ENCODE data around the gene HPCAL4. TPM values are rescaled to one million over a fixed set of nuclear protein-coding genes. Genes with fewer than 3 reads are reported as not detected.

Gene HPCAL4
- total RNA-seq, 1 donor from 2014 or later = under 0.01 TPM

DNA sequence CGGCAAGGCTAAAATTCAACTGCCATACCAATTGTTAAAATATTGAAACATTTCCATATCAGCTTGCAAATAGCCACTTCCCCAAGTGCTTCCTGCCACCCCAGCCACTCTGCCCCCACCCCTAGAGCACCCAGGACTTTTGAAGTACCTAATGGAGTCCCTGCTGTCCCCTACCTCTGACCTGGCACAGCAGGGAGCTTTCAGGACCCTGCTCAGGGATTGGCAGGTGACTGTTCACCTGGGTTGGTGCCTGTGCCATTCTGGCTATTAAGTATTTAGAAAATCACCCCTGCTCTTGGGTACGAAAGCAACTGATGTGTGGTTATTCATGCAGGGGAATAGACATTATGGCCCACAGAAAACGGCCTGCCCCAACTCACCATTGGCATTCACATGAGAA lies 9.1 kb upstream of the HPCAL4 start:
- no peak for DNase-seq

DNA sequence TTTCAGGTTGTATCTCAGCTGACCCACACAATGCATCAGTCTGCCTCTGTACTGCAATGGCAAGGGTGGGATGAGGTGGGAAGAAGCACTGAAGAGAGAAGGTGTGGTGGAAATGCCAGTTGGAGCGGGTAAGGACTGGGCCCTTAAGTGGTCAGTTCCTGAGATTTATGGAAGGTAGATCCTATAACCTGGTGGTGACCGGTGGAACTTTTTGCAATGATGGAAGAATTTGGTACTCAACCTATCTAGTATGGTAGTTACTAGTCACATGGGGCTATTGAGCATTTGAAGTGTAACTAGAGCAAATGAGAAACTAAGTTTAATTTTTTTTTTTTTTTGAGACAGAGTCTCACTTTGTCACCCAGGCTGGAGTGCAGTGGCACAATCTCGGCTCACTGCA lies 8.2 kb upstream of the HPCAL4 start:
- DNase-seq = no peak

DNA sequence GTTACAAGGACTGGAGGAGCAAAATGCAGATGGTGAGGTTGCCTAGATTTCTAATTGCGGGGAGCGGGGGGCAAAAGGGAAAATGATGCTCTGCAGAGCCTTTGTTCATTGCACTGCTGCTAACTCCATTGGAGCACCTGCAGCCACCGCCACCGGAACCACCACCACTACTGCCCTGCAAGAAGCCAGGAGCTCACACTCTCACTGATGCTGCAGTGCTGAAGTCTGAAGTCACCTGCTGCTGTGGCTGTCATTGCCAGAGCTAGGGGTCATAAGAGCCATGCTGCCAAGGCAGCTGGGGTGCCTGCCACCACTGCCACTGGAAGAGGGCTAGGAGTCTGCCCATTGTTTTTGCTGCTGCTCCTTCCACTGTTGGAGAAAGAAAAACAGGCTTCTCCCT lies 7.3 kb upstream of the HPCAL4 start:
- DNase-seq = no peak

DNA sequence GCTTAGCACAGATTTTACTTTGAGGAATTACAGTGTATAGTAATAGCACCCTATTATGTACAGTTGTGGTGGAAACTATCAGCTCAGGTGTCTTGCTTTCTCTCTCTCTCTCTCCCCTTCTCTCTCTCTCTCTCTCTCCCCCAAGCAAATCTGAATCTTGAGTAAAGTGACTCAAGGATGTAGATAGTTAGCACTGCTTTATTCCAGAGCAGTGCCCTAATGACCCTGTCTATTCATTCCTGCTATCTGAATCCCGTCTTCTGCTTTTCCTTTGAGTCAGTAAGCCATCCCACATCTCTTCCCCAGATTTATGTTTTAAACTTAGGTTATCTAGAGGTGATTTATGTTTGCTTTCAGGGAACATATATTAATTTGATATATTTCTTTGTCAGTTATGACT lies 5.2 kb upstream of the HPCAL4 start:
- no peak for DNase-seq

DNA sequence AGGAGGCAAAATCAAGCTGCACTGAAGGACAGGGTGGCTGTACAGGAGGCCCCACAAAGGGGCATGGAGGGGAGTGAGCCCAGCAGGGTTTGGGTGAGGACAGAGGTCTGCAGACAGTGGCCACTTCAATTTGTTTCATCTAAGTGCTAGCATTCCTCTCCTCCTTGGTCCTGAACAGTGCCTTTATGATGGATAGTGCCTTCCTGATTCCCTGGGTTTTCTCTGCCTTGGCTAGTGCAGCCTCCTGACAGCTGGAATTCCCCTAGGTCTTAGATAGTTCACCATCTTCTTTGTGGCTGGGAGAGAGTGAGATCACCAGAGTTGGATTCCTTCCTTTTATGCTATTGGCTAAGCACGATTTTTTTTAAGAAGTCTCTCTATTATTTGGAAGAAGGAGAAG lies 3.8 kb upstream of the HPCAL4 start:
- no peak for DNase-seq

DNA sequence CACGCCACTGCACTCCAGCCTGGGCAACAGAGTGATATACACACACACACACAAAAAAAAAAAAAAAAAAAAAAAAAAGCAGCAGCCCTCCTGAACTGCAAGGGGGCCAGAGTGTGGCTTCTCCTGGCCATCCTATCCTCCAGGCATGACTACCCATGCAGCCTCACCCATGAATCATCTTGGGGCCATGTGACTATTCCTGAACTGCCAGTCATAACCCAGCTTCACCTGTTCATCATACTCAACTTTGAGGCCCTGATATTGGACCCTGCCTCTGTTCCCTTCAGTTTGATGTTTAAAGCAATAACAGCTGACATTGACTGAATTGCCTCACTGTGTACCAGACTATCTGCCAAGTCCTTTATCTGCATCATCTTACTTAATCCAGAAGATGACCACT lies 2.8 kb upstream of the HPCAL4 start:
- no peak for DNase-seq

DNA sequence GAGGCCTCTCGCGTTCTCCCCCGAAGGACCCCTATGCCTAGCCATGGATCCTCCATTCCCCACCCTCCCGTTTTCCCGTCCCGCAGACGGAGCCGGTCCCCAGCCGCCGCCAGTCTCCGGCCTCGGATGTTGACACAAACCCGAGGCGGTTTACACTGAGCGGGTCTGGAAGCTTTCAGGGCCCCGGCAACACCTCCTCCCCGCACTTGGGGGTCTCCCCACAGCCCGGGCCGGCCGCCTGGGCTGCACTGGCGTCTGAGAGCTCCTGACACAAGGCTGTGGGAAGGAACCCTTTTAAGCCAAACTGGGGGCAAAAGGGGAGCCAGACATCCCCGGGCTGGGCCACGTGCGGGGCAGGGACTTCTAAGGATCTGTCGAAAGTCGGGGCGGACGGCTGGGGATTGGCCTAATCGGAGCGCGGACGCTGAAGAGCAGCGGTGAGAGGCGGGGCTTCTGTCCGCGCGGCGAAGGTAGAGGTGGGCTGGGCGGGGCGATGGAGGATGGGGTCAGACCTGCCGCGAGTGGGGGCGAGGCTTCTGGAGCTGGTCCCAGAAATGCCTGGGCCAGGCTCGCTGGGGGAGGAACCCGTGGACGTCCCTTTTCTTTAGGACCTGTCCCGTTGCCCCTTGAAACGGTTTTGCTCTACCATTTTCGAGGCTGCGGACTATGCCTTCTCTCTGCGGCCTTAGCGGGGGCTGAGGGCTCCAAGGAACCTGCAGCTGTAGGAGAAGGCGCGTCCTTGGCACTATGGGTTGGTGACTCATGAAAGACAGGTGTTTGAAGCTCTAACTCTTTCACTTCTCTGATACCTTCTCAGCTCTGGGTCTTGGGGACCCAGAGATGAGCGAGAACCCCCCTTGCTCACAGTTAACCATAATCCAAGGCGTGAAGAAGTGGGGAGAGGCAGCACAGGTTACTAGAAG lies 1.2 kb upstream of the HPCAL4 start:
- DNase-seq = no peak

DNA sequence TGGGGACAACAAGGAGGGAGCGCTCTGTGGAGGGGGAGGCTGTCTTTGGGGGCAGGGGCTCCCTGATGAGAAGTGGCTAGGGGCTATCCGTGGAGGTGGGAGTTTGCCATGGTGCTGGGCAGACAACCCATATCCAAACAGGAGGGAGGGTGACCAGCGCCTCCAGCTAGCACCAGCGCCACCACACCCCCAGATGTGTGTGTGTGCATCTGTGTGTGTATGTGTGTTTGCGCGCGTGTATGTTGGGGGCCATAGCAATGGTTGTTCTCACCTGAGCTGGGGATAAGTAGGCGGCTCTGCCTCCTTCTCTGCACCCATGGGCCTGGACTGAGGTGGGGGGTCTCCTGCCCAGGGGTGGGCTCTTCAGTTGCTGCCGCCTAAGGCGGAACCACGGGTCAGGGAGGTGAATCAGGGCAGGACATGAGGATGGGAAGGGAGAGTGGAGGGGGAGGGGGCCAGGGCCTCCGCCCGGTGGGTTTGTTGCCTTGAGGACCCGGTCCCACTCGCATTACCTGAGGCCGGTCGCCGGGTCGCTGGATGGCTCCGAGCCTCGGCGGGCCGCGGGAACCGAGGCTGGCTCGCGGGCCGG lies 345 bp downstream of the HPCAL4 start:
- no peak for DNase-seq

DNA sequence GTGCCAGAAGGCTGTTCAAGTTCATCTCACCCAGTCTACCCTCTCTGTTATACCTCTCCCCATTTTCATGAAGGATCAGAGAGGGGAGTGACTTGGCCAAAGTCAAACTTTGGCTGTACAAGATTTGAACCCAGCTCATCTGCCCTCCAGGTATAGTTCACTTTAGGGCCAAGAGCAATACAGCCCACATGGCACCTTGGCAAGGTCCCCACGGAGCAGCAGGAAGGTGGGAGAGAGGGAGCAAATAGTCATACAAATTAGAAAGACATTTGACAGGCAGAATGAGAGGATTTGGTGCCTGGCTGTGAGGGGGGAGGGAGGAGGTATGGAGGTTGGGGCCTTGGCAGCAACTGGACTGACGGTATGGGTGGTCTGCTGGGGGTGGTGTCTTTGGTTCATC lies 1.0 kb downstream of the HPCAL4 start:
- no peak for DNase-seq

DNA sequence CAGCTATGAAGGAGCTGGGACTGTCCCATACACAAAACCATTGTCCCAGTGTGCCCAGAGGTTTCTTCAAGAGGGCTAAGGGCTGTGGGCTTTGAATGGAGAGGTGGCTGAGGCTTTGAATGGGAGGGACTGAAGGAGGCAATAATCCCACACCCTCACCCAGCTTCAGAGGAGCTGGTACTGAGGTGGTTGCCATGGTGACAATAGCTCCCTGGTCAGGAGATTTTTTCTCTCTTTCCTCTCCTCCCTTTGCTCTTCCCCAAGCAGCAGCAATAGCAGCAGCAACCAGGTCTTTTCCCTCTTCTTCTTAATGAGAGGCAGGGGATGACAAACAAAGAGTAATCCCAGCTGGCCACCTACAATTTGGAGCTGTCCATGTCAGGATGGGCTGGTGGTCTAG lies 1.6 kb downstream of the HPCAL4 start:
- no peak for DNase-seq

DNA sequence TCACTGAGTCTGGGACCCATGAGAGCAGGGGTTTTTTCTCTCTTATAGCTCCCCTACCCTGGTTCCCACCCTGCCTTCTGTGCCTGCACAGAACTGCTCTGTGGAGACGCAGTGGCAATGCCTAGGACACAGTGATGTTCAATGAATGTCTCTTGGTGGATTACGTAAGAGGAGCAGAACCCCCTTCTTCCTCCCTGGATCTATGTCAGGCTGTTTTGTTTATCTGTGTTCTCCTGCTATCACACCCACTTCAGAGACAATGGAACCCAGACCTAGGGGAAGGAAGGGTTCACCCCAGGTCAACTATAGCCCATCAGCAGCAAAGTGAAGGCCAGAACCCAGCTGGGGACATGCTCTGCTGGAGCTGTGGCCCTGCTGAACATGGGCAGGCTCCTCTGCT lies 2.0 kb downstream of the HPCAL4 start:
- DNase-seq = no peak

DNA sequence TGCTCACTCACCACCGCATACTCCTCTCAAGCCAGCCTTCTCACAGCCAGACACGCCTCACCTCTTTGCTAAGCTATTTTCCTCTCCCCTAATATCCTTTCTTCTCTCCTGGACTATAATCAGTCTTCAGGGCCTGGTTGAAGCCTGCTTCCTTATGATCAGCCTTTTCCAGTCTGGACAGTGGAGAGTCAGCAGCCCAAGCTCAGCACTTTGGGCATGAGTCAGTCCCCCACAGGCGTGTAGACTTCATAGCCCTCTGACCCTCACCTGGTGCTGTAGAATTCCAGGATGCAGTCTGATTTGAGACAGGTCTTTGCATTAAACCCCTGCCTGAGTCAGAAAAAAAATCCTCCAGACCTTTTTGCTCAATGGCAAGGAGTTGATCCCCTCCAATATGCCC lies 2.5 kb downstream of the HPCAL4 start:
- DNase-seq = no peak

DNA sequence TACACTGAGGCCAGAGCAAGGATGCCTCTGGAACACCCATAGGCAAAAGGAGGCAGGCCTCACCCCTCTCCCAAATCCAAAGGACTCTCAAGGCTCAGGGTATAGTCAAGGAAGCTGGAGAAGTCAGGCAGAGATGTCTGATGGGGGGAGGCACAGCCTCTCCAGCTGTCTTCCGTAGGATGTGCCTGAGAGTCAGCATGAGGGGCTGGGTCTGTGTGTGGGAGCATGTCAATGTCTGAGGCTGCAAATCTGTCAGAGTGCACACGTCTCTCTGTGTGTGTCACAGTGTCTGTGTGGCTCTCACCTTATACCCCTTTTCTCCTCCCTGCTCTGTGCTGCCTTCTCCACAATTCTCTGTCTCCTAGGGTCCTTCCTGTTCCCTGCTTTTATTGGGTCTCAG lies 4.0 kb downstream of the HPCAL4 start:
- no peak for DNase-seq

DNA sequence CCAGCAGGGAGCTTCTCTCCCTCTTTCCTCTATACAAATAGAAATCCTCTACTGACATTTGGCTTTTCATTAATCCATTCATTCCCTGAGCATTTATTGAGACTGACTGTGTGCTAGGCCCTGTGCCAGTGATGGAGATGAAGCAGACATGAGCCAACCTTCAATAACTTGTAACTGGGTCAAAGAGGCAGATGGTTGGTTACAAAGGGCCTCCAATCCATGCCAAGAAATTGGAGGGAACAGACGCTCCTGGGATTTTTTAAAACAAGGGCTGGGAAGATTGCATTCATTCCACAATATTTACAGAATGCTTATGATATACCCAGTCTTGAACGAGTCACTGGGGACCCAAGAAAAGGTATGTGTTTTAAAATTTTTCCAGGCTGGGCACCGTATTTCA lies 6.2 kb downstream of the HPCAL4 start:
- DNase-seq = no peak

DNA sequence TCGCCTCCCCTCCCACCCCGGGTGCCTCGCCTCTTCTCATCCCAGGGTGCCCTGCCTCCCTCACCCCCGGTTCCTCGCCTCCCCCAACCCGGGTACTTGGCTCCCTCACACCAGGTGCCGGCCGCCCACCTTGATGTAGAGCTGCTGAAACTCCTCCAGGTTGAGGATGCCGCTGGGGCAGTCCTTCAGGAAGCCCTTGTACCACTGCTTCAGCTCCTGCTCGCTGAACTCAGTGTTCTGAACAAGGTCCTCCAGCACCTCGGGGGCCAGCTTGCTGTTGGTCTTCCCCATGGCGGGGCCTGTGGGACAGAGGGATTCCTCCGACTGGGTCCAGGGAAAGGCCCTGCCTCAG lies 6.9 kb downstream of the HPCAL4 start:
- no peak for DNase-seq

DNA sequence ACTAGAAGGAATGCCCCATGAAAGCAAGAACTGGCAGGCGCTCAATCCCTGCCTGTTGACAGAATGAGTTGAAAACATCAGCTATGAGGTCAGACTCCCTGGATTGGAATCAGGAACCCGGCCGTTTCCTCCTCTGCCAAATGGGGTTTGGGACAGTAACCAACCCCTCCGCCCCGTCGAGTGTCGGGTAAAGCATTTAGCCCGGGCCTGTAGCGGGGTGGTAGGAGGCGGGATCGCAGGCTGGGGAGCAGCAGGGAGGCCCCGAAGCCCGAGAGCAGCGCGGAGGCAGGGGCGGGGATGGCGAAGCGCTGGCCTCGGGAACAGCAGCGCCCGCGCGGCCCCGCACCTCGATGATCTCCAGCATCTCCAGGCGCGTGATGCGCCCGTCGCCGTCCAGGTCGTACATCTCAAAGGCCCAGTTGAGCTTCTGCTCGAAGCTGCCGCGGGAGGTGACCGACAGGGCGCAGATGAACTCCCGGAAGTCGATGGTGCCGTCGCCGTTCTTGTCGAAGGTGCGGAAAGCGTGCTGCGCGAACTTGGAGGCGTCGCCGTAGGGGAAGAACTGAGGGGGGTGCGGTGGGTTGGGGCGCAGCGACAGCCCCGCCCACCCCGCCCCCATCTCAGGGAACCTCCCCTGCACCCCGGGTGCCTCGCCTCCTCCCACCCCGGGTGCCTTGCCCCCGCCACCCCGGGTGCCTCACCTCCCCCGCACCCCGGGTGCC lies 7.5 kb downstream of the HPCAL4 start:
- DNase-seq = no peak

DNA sequence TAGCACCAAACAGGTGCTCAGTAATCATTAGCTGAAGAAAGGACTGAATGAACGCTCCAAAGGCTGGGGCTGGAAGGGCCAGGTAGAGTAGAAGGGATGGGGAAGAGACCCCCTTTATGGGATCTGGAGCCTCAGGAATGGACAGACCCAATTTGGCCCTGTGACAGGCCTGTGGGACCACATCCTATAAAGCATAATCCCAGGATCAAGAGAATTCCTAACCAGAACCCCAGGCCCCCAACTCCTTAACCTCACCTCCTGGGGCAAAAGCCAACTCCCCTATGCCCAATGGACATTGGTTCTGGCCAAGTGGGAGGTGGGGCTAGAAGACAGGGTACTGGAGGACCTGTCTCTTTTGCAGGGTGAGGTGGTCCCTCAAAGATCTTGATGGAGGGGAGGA lies 9.2 kb downstream of the HPCAL4 start:
- DNase-seq = no peak

DNA sequence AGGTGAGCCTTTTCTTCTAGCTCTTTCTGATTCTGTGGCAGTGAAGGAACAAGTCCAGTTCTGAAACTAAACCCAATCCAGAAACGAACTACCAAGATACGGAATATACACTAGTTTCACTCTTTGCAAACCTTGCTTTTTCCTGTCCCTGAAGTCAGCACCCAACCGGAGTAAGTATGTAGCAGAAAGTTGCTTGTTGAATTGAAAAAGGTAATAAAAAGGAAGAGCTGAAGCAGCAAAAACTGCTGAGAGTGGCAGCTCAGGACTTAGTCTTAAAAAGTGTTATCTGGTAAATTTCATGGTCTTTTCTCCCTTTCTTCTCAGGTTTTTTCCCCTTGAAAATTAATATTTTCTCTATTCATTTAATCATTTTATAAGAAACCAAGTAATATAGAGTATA lies 9.9 kb downstream of the HPCAL4 start:
- DNase-seq = no peak

DNA sequence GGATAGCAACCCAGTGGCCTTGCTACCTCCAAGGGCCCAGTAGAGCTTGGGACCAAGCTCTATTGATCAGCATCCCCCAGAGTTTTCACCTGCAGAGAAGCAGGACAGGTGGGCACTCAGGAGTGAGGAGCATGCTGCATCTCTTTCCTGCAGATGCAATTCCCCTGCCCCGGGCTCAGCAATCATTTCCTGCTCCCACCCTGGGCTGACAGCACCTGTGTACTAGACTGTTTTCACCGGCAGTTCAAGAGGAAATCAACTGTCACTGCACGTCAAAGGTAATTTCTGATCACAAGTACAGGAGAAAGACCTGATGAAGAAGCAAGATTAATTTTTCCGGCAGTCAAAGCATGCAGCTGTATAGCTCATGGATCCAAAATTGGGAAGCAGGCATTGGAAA lies 10.5 kb downstream of the HPCAL4 start:
- no peak for DNase-seq

DNA sequence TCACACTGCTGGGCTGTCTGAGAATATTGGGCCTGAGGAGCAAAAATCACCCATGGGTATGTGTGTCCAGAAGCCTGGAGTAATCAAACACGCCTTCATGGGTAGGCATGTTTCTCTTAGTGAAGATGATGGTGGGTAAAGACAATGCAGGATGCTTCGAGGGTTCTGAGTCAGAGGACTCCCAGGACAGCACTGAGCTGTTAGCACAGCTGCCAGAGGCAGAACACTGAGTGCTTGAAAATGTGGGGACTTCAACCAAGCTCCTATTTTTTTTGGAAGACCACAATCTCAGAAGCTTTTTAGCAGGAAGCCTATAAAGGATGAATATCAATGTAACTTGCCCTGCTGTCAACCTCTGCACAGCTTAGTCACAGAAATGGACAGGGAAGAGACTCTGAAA lies 11.4 kb downstream of the HPCAL4 start:
- no peak for DNase-seq

DNA sequence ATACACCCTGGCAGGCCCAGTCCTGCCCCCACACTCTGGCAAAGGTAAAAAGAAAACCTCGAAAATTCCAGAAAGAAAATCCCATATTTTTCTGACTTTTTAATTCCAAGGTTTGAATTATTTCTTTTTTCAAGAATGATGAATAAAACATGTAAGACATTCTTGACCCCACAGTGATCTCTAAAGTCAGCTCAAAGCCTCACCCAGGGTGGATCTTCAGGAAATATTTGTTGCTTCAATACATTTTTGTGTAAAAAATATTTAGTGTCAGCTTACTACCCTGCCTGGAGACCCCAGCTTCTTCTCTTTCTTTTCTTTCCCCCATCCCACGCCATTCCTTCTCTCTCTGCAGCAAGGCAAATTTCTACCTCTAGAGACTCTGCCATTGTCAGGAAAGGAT lies 12.3 kb downstream of the HPCAL4 start:
- no peak for DNase-seq

DNA sequence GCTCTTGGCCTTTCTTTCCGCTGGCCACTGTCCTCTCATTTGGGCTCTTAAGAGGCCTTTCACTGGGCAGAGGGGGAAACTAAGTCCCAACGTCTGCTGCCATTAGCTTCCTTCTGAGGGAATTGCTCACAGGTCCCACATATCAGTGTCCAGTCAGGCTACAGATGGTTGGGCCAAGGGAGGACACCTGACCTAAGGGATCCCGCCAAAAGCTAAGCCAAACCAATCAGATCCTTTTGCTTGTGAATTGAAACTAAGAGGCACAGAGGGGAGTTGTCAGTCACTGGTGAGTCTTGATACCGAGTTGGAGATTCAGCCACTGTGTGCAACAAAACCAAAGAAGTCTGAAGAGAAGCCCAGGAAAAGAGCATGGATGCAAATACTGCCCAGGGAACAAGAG lies 13.6 kb downstream of the HPCAL4 start:
- no peak for DNase-seq

DNA sequence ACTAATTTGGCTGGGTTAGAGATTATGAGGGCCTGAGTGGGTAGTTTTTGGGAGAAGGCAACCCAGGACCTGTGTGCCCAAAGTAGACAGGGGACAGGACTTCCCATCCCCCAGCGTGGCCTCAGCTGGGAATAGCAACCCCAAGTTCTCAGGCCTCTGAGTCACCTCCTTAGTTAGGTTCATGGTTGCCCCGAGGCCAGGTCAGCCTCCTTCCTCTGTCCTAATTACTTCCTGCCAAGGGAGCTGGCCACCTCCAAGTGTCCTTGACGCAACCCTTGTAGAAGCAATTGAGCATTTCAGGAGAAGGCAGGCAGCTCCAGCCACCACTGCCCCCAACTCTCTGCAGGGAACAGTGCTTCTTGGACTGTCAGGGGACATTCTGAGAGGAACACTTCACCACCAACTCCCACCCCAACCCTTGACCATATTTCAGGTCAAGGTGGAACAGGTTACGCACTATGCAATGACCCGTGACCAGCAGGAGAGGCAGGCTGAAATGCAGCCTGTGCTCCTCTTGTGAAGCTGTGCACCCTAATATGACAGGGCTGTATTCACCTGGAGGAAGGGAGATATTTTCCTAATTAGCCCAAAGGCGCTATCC lies 14.2 kb downstream of the HPCAL4 start:
- DNase-seq = no peak

DNA sequence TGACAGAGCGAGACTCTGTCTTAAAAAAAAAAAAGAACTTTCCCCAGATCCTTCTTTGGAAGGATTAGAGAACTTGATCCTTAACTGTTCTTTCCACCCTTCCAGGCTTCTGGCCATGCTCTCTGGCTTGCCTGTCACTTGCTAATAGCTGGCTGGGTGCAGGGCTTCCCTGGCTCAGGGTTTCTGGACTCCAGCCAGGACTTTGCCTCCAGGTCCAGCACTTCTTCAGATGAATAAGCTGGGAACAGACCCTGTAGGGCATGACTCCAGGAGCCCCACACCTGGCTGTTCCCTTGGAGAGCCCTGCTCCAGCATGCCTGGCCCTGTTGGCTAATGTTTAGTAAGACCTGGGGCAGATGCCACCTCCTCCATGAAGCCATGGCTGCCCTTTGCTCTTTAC lies 16.0 kb downstream of the HPCAL4 start:
- no peak for DNase-seq

Measured in dermis blood vessel endothelial cell (primary cell).